TTC549 (cell line): Measurements from ENCODE around the gene KCNJ9.

ENCODE experiments used
- FAIRE-seq: peaks from 2 replicates; lab custom pipeline; 2012; peaks lifted over from hg19 to GRCh38; lab: Jason Lieb, UNC

The KCNJ9 gene

DNA sequence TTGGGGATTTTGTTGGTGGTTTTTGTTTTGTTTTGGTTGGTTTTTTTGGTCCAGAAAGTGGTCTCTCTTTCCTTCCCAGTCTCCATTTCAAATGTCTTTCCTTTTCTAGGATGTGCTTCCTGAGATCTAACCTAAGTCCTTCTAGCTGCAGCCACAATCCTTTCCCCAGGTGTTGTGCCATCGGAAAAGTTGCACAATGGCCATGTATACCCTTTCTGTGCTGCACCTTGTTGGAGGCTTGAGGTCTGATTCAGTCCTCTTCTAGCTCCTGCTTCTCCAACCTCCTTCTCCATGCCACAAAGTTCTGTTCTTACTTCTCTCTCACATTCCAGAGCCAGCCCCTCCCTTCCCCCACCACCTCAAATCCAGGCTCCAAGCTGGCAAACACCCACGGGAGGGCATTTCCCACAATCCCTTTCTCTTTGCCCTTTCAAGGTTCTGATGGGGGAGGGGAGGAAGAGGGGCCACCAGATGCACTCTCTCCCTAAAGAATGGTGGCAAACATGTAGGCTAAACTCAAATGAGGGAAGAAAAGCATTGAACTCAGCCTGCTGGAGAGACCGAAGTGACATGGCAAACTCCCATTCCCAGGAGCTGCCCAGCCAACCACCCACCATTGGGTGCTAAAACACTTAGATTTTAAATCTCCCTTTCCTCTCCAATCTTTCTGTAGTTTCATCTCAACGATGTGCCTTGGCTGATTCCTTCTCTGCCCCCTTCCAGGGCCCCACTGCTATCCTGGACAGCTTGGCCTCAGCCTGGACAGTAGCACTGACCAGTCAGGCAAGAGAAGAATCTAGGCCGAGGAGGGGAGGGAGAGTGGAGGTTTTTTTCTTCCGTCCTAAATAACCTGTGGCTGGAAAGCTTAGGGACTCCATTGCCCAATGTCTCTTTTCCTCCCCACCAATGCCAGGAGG, 14.3 kb upstream of the KCNJ9 start:
- FAIRE-seq: no peak

DNA sequence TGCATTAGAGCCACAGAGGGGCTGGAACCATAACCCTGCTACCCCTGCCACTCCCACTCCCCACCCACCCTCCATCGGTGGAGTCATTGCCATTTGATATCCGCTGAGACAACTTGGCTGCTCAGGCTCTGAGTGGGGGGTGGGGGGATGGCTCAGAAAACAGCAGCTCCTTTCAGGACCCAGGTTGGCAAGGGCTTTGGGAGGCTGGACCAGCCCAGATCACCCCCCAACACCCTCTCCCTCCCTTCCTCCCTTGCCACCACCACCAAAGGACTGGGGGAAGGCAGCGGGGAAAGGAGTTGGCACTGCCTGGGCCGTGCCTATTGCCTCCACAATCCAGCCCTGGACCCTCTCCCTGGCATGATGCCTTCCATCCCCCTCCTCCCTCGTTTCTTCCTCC, 13.1 kb upstream of the KCNJ9 start:
- no peak for FAIRE-seq

- FAIRE-seq: no peak
Measured at GRCh38 chr1:160069460-160070231, 11.7 kb upstream of the KCNJ9 start, which contains the start of gene KCNJ10. KCNJ10 (minus strand) TSS chr1:160070160; CDS start chr1:160042532, 27,628 bp downstream.

DNA sequence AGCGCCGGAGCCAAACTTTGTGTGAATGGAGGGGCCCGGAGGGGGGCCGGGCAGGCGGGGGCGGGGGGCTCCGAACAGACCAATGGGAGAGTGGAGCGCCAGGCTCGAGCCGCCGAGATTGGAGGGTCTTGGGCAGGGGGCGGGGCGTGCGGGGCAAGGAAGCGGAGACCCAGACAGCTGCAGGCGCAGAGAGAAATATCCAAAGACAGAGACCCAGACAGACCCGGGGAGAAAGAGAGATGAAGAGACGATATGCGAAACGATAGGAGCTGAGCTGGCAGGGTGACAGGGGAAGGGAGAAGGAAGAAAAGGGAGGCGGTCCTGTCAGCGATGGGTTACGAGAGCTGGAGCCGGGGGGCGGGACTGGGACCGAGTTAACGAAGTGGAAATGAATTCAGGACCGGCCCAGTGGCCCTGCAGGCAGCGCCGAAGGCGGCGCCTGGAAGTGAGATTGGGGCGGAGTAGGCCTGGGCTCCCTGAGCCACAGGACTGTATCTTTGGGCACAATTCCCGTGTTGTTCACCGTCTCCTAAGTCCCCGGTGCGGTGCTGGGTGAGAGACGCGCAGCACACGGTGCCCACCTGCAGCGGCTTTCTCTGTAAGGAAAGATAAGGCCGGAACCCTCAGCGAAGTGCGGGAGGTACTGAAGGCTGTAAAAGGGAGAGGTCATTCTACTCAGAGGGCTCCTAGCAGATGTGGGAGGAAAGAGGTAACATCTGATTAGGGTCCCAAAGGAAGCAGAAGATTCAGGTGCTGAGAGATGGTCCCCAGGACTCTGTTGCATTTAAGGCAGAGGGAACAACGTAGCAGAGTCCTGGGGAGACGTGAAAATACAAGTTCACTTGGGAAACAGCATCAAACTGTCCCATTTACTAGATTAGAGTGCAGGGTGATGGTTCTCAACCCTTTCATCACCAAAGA, 10.8 kb upstream of the KCNJ9 start:
- FAIRE-seq: no peak

- FAIRE-seq: no peak
Measured at GRCh38 chr1:160071289-160071688, 10.0 kb upstream of the KCNJ9 start.

DNA sequence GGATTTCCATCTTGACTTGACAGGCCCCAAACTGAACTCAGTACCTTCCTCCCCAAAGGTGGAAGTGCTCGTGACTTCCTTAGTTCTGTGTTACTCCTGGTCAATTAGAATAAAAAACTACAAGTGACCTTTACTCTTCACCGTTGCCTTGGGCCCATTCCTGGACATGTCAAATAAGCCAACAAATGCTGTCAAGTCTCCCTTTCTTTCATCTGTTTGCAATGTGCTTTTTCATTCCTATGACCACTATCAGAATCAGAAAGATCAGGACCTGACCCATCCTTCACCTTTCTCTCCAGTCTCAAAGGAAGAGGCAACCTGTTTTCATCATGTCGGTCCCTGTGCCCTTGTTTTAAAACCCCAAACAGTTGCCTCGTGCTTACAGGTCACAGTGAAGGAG, 6.5 kb upstream of the KCNJ9 start:
- no peak for FAIRE-seq

DNA sequence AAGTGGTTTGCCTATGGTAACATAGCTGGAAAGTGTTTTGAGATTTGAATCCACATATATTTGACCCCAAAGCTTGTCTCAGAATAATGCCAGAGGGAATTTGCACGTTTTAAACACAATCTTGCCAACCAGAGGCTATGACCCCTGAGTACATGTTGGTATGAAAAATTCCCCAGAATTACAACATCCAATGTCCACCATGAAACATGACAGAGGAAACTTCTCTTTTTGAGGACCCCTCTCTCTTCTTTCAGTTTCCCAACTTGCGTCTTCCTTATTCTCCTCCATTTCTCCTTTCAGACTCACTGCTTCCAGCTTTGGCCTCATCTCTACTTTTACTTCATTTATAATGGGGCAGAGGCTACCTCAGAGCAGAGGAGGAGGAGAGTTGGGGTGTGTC, 5.5 kb upstream of the KCNJ9 start:
- FAIRE-seq: no peak

- FAIRE-seq: no peak
Measured at GRCh38 chr1:160076295-160076694, 5.0 kb upstream of the KCNJ9 start.

DNA sequence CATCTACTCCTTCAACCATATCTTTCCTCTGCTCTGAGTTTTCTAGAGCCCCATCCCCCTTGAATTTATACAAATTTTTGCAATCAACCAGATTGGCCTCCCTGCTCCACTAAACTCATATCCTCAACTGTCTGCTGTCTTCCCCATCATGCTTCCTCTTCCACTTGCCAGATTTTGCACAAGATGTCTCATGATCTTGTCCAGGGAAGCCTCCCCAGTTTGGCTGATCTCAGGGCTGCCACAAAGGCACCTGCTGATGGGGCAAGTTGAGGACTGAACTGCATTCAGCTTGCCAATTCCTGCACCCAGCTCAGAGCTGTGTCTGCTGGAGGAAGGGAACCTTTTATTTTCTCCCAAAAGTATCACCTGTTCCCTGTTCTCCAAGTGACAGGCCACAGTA, 3.9 kb upstream of the KCNJ9 start:
- no peak for FAIRE-seq

GRCh38 chr1:160078512-160079195, 2.7 kb upstream of the KCNJ9 start:
- FAIRE-seq: no peak

DNA sequence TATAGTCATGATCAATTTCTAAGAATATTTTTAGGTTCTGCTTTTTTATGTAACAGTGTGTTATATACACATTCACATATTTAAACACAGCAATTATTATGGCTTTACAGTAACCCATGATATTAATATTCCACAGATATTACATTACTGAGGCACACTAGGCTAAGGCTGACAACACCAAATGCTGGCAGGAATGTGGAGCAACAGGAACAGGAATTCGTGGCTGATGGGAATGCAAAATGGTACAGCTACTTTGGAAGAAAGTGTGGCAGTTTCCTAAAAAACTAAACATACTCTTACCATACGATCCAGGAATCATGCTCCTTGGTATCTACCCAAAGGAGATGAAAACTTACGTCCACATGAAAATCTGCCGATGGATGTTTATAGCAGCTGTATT, 1.9 kb upstream of the KCNJ9 start:
- FAIRE-seq: no peak

DNA sequence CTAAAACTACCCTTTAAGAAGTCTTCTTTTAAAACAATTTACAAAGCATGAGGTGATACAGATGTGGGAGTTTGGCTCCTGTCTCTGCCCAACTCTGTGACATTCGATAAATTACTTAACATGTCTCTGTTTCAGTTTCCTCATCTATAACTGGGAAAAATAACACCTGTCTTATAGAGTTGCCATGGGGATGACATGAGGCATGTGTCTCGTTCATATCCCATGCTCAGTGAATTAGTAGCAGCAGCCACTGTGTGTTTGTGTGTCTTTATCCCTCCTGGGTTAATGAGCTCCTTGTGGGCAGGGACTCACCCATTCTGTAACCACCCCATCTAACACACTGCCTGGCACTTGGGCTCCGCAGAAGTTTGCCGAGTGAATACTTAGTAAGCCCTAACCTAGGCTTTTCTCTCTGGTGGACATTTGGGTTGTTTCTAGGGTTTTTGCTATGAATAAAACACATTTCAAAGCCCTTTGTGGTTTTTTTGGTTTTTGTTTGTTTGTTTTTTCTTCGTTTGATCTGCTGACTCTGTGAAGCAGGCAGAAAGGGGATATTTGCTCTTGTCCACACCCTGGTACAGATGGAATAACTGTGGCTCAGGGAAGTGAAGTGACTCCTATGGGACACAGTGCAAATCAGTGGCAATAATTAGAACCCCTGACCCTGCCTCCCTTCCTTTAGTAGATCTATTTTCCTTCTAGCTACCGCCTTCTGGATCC, 797 bp upstream of the KCNJ9 start:
- FAIRE-seq: no peak

- no peak for FAIRE-seq
Measured at GRCh38 chr1:160082487-160082886, 1.1 kb downstream of the KCNJ9 start.

GRCh38 chr1:160082926-160083325, 1.6 kb downstream of the KCNJ9 start:
- no peak for FAIRE-seq

GRCh38 chr1:160083968-160084770, 2.8 kb downstream of the KCNJ9 start:
- FAIRE-seq: no peak

- no peak for FAIRE-seq
Measured at GRCh38 chr1:160084771-160085321, 3.5 kb downstream of the KCNJ9 start.

DNA sequence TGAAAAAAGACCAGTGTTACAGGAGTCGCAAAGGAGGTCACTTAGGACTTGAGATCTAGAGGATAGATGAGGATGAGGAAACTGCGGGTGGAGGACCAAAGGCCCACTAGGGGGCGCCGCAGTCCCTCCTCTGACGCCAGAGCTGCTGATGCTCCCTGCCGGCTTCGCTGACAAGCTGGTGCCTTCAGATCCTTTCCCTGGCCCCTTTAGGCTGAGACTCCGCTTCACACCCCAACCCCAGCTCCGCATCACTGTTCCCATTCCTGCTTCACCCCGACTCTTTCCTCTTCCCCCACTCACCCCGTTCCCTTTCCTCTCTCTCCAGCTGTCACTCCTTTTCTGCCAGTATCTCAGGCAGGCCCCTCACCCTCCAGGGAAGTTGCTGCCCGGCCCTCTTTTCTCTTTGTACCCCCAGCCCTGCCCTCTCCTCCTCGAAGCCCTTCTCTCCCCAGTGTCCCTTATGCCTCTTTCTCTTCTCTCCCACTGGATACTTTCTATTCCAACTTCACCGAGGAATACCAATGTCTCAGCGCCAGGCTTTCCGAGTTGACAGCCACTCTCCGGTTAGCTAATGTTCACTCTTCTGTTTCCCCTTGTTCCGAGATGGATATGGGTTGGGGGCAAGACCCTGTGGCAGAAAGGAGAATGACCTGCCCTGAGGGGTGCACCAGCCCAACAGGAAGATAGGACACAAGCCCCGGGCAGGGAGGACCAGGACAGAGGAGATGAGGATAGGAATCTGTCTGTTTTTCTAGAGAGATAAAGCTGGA, 4.5 kb downstream of the KCNJ9 start:
- peak; percentile 80 for FAIRE-seq

GRCh38 chr1:160086456-160086892, 5.1 kb downstream of the KCNJ9 start:
- FAIRE-seq: no peak

- no peak for FAIRE-seq
Measured at GRCh38 chr1:160087118-160087662, 5.9 kb downstream of the KCNJ9 start.
